Right lobe of liver (tissue), 6 donors: ENCODE data around the gene CPLX3. TPM values are rescaled to one million over a fixed set of nuclear protein-coding genes. Genes with fewer than 3 reads are reported as not detected.
A peak's percentile ranks its signal among the peaks of the same experiment; 100 is the strongest.

Source experiments
- ATAC-seq, 4 donors: fragments of 200-7000 bp; cut with Tn5 transposase; one replicate each; pipeline ENCODE4 v1.9.1; 2020; ENCODE audit warnings: mild to moderate bottlenecking in 4 of 4, moderate library complexity in 4 of 4
- DNase-seq, 3 donors: peaks; one replicate each; pipeline ENCODE4 v3.0.0-alpha.2; 2020
- H3K27ac ChIP-seq, 3 donors: fragments of 200-600 bp; one replicate each; pipeline ENCODE4 v1.8.0; 2022
- H3K27me3 ChIP-seq, 2 donors: fragments of 200-600 bp; one replicate each; pipeline ENCODE4 v1.8.0; 2022
- H3K36me3 ChIP-seq, 4 donors: fragments of 200-600 bp; sonication (generic) in 1 of 4; one replicate each; pipeline versions ENCODE4 v1.5.1 to v1.8.0; 2017 to 2022; ENCODE audit warnings: control low read depth in 1 of 4
- H3K4me1 ChIP-seq, 4 donors: fragments of 200-600 bp; sonication (generic) in 1 of 4; one replicate each; pipeline versions ENCODE4 v1.5.1 to v1.8.0; 2017 to 2022; ENCODE audit warnings: control low read depth in 1 of 4
- H3K4me3 ChIP-seq, 3 donors: fragments of 200-600 bp; one replicate each; pipeline ENCODE4 v1.8.0; 2022
- H3K9me3 ChIP-seq, 4 donors: fragments of 200-600 bp; sonication (generic) in 1 of 4; one replicate each; pipeline versions ENCODE4 v1.5.1 to v1.8.0; 2017 to 2022; ENCODE audit warnings: control low read depth in 1 of 4
- CTCF ChIP-seq, 4 donors: fragments of 200-600 bp in 3 of 4; fragments of 450-650 bp in 1 of 4; IDR thresholded peaks; one replicate each; pipeline versions ENCODE4 v1.5.1 to v1.8.0; 2016 to 2022; ENCODE audit warnings: antibody characterized with exemption in 4 of 4, mild to moderate bottlenecking in 2 of 4
- POLR2A ChIP-seq: fragments of 450-650 bp; IDR thresholded peaks from one replicate; pipeline ENCODE4 v1.6.1; 2017; ENCODE audit warnings: antibody characterized with exemption, mild to moderate bottlenecking
- WGBS: methylation state at CpG from one replicate; pipeline ENCODE4 v1.1.6; 2018; ENCODE audit warnings: low coverage, low lambda C conversion rate; ENCODE audit not compliant: insufficient coverage; ENCODE audit errors: missing lambda C conversion rate; 5-methylcytosine and 5-hydroxymethylcytosine counted together
- intact Hi-C, 2 donors: fragments of 100-400 bp; cut with DNase I; formaldehyde crosslinking; loops; one replicate each; pipeline versions ENCODE4 v1.11.2 to v1.14.1; 2022
- total RNA-seq, 6 experiments: library from RNA; depleted of rRNA in 2 of 6; stranded (reverse); fragments of >200 nt in 2 of 6; fragmentation: NEBNext Ultra II Directional in 3 of 6; extraction: Animal tissue kit (Norgen Biotek cat#: 25700) in 3 of 6; gene quantifications; one replicate each; pipeline versions ENCODE4 v1.1.0 to v1.2.4, GENCODE V29; 2016 to 2023
- donor health status: DM: no; HTN: yes; CAD: no.
- donor health status: DM: no; HTN: no; CAD: no.
- donor health status: DM: no; HTN: no; CAD: no.
- donor health status: DM: no; HTN: yes; CAD: no.
- donor health status: DM: no; HTN: yes; CAD: no.

CPLX3 gene
- total RNA-seq, 6 experiments from 2014 or later, result not detected

DNA sequence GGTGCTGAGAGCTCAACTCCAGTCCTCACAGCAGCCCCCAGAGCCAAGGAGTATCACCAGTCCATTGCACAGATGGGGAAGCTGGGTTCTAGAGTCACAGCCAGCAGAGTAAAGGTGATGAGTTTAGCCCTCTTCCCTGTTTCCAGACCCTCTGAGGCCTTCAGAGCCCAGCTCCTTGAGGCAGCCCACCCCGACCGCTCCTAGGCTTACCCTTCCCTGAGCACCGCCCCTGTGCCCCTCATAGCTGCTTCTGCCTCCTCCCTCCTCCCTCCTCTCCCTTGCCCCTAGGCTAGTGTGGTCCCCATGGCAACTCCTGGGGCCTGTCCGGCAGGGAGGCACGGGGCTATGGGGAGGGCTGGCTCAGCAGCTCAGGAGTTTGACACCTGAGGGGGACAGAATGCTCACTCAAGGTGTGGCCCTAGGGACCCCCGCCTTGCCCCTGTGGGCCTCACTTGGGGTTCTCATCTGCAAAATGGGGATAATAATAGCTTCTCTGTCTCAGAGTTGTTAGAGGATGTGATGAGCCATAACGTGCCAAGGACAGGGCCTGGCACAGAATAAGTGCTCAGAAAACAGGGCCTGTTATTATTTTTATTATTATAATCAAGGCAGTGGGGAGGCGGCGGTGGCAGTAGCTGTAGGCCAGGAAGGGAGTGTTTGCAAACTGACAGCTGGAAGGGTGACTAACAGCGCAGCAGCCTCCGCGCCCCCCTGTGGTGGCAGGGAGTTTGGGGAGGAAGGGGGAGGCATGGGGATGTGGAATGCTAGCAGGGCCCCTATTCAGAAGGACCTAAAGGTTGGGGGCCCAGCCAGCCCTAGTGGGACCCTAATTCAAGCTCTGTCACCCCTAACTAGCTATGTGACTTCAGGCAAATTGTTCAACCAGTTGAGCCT, 33.0 kb upstream of the CPLX3 start:
- H3K4me3 ChIP-seq, result no peak overlapping the region
- no peaks in the 10 kb centered on the region for H3K27me3 ChIP-seq
- peaks cover 0 to 68% (median 35%) of the 10 kb centered on the region in 4 donors for H3K4me1 ChIP-seq
- DNase-seq, result no peak
- intact Hi-C loops, result no loop called here
- no peak overlapping the region for H3K27ac ChIP-seq
- no peak for TF ChIP-seq POLR2A
- peak in 2 of 4 donors; percentile 6 to 7 for TF ChIP-seq CTCF (IDR thresholded peaks at IDR 0.05)
- no peak for ATAC-seq
- H3K9me3 ChIP-seq, result no peaks in the 10 kb centered on the region
- no peaks in the 10 kb centered on the region for H3K36me3 ChIP-seq
- WGBS, result 50% methylated on average over 3 of the region's 12 CpGs

- no peak for TF ChIP-seq POLR2A
- no peak for TF ChIP-seq CTCF (IDR thresholded peaks at IDR 0.05)
- Histone ChIP-seq H3K27me3 (no peaks in the 10 kb centered on the region), H3K4me1 (peaks cover 0 to 68% (median 30%) of the 10 kb centered on the region in 4 donors), H3K36me3 (no peaks in the 10 kb centered on the region), H3K27ac (no peak overlapping the region), H3K9me3 (no peaks in the 10 kb centered on the region), H3K4me3 (no peak overlapping the region)
- intact Hi-C loops, result no loop called here
- no peak for DNase-seq
- WGBS, result no CpG with 5 or more reads among the region's 9 CpGs
- ATAC-seq, result no peak
Measured at GRCh38 chr15:74794248-74794969, 32.0 kb upstream of the CPLX3 start.

GRCh38 chr15:74794970-74795349, 31.5 kb upstream of the CPLX3 start:
- Histone ChIP-seq H3K36me3 (no peaks in the 10 kb centered on the region), H3K4me1 (peaks cover 0 to 68% (median 28%) of the 10 kb centered on the region in 4 donors), H3K9me3 (no peaks in the 10 kb centered on the region), H3K27me3 (no peaks in the 10 kb centered on the region), H3K27ac (peak overlapping the region in 1 of 3 donors; percentile 51), H3K4me3 (no peak overlapping the region)
- DNase-seq (no peak), ATAC-seq (no peak)
- TF ChIP-seq CTCF (IDR thresholded peaks at IDR 0.05) (no peak), POLR2A (no peak)
- 90% methylated on average over 5 of the region's 9 CpGs for WGBS
- intact Hi-C loops, result no loop called here

- WGBS, result 80% methylated on average over 12 of the region's 14 CpGs
- ATAC-seq (no peak), DNase-seq (no peak)
- Histone ChIP-seq H3K27ac (peak overlapping the region in 1 of 3 donors; percentile 51), H3K4me1 (peaks cover 0 to 66% (median 27%) of the 10 kb centered on the region in 4 donors), H3K9me3 (no peaks in the 10 kb centered on the region), H3K4me3 (no peak overlapping the region), H3K27me3 (no peaks in the 10 kb centered on the region), H3K36me3 (peaks cover 0 to 2% (median 0%) of the 10 kb centered on the region in 4 donors)
- TF ChIP-seq CTCF (IDR thresholded peaks at IDR 0.05) (no peak), POLR2A (no peak)
- intact Hi-C loops, result no loop called here
Measured at GRCh38 chr15:74795966-74796625, 30.3 kb upstream of the CPLX3 start.
